HepG2 (cell line): ENCODE measurements around the gene AGT. TPM values are rescaled to one million over a fixed set of nuclear protein-coding genes. Genes with fewer than 3 reads are reported as not detected.

ENCODE experiments used
- AHDC1 ChIP-seq: sonication (generic); formaldehyde crosslinking; IDR thresholded peaks from 2 replicates; pipeline ENCODE4 v1.5.1; 2020; ENCODE audit warnings: mild to moderate bottlenecking, missing genetic modification reagents, borderline replicate concordance
- ATF2 ChIP-seq: sonication (generic); formaldehyde crosslinking; IDR thresholded peaks from 2 replicates; pipeline ENCODE4 v1.4.0; 2020; ENCODE audit warnings: missing genetic modification reagents
- ATF7 ChIP-seq, 2 experiments: fragments of 450-650 bp in 1 of 2; sonication (generic) in 1 of 2; formaldehyde crosslinking in 1 of 2; IDR thresholded peaks; 2 replicates each; pipeline versions ENCODE4 v1.4.0 to v1.6.1; 2016 to 2020; ENCODE audit warnings: antibody characterized with exemption in 1 of 2, mild to moderate bottlenecking in 1 of 2, missing genetic modification reagents in 1 of 2
- FOXO4 ChIP-seq: sonication (generic); formaldehyde crosslinking; conservative IDR thresholded peaks from 2 replicates; pipeline ENCODE4 v1.8.1; 2023; ENCODE audit warnings: missing genetic modification reagents
- IKZF1 ChIP-seq: fragments of 450-650 bp; IDR thresholded peaks from 2 replicates; pipeline ENCODE4 v1.7.1; 2016
- KAT7 ChIP-seq: IDR thresholded peaks from 2 replicates; pipeline ENCODE4 v1.6.1; 2018; ENCODE audit warnings: borderline replicate concordance, missing compliant biosample characterization
- MLX ChIP-seq: IDR thresholded peaks from 2 replicates; pipeline ENCODE4 v1.6.1; 2016
- NFKB2 ChIP-seq: sonication (generic); formaldehyde crosslinking; IDR thresholded peaks from 2 replicates; pipeline ENCODE4 v1.4.0; 2020; ENCODE audit warnings: missing genetic modification reagents, borderline replicate concordance
- SIN3A ChIP-seq: IDR thresholded peaks from 2 replicates; pipeline ENCODE4 v1.6.1; 2011; ENCODE audit warnings: low read depth, mild to moderate bottlenecking, control low read depth, low read length, borderline replicate concordance
- SMAD1 ChIP-seq: sonication (generic); formaldehyde crosslinking; IDR thresholded peaks from 2 replicates; pipeline ENCODE4 v1.4.0; 2020; ENCODE audit warnings: missing genetic modification reagents, low read depth, mild to moderate bottlenecking, borderline replicate concordance
- SRSF1 ChIP-seq: fragments of 200-400 bp; formaldehyde crosslinking; optimal IDR thresholded peaks from 2 replicates; pipeline ENCODE3; 2017; ENCODE audit warnings: mild to moderate bottlenecking, low read depth, low read length, moderate library complexity
- STAT6 ChIP-seq: sonication (generic); formaldehyde crosslinking; IDR thresholded peaks from 2 replicates; pipeline ENCODE4 v1.4.0; 2020; ENCODE audit warnings: missing genetic modification reagents, mild to moderate bottlenecking, borderline replicate concordance
- SUZ12 ChIP-seq: fragments of 150-350 bp; IDR thresholded peaks from 2 replicates; pipeline ENCODE4 v1.6.1; 2014; ENCODE audit warnings: low read depth, low read length
- ZNF205 ChIP-seq: IDR thresholded peaks from 2 replicates; pipeline ENCODE4 v1.6.1; 2018; ENCODE audit warnings: missing biosample characterization, missing genetic modification reagents
- ZNF615 ChIP-seq: sonication (generic); formaldehyde crosslinking; IDR thresholded peaks from 2 replicates; pipeline ENCODE4 v1.5.0; 2020; ENCODE audit warnings: mild to moderate bottlenecking, missing genetic modification reagents, borderline replicate concordance
- ZNF75D ChIP-seq: sonication (generic); formaldehyde crosslinking; IDR thresholded peaks from 2 replicates; pipeline ENCODE4 v1.8.1; 2023; ENCODE audit warnings: missing genetic modification reagents, mild to moderate bottlenecking, borderline replicate concordance
- ZNF839 ChIP-seq: sonication (generic); formaldehyde crosslinking; IDR thresholded peaks from 2 replicates; pipeline ENCODE4 v1.4.0; 2020; ENCODE audit warnings: missing genetic modification reagents, mild to moderate bottlenecking, borderline replicate concordance
- polyA plus RNA-seq, 8 experiments: library from polyadenylated mRNA; depleted of rRNA in 3 of 8; stranded (reverse) in 7 of 8; unstranded in 1 of 8; fragments of >200 nt; fragmentation: Illumina TruSeq in 4 of 8; extraction: Trizol in 4 of 8; gene quantifications; 2 replicates each; pipeline versions ENCODE4 v1.2.1 to v1.2.3, GENCODE V29; 2011 to 2016; ENCODE audit warnings: low read depth in 4 of 8, missing spikeins in 1 of 8, mixed read lengths in 1 of 8; ENCODE audit not compliant: insufficient read depth in 1 of 8
- total RNA-seq, 5 experiments: library from RNA; depleted of rRNA; stranded (reverse); fragments of >200 nt; fragmentation: Illumina TruSeq; extraction: Trizol; gene quantifications; 2 replicates each; pipeline ENCODE4 v1.2.3, GENCODE V29; 2016; ENCODE audit warnings: low read depth in 1 of 5

AGT gene
- total and polyA plus RNA-seq, 2 of the 13 experiments (the other 11 are each of a cell fraction or from before 2014, with no cell fraction given), result 892 to 2,071 TPM

GRCh38 chr1:230753586-230754251, 39.8 kb upstream of the AGT start (continued):
- TF ChIP-seq STAT6 (CRISPR knock-in tag) (no peak), ATF2 (CRISPR knock-in tag) (no peak), NFKB2 (CRISPR knock-in tag) (peak; percentile 43; the same call in 1 of the 2 replicates), ZNF205 (CRISPR knock-in tag) (no peak), IKZF1 (no peak), MLX (CRISPR knock-in tag) (no peak), SIN3A (0 out of 2 replicates have a peak, but pooled peaks have one; percentile 5), KAT7 (CRISPR knock-in tag) (no peak), ZNF839 (CRISPR knock-in tag) (no peak), ZNF615 (CRISPR knock-in tag) (no peak), FOXO4 (CRISPR knock-in tag) (no peak), SRSF1 (peak; percentile 43), AHDC1 (CRISPR knock-in tag) (no peak), SUZ12 (no peak), ZNF75D (CRISPR knock-in tag) (no peak), SMAD1 (CRISPR knock-in tag) (no peak), ATF7 (IDR thresholded peaks at IDR 0.05) (no peak), ATF7 (CRISPR knock-in tag; IDR thresholded peaks at IDR 0.05) (no peak)
